Endothelial cell of umbilical vein (primary cell): ENCODE measurements around the gene EGR1.

Source experiments
- EZH2 ChIP-seq: IDR thresholded peaks from 2 replicates; pipeline ENCODE4 v1.6.1; 2012; ENCODE audit warnings: borderline replicate concordance, low read depth, mild to moderate bottlenecking, moderate library complexity, low read length, inconsistent platforms; ENCODE audit not compliant: severe bottlenecking
- FOS ChIP-seq: IDR thresholded peaks from 2 replicates; pipeline ENCODE4 v1.6.1; 2011; ENCODE audit warnings: mild to moderate bottlenecking, low read length, moderate library complexity, borderline replicate concordance; ENCODE audit not compliant: insufficient read depth
- GATA2 ChIP-seq: IDR thresholded peaks from 2 replicates; pipeline ENCODE4 v1.7.0; 2011; ENCODE audit warnings: low read depth, mild to moderate bottlenecking, moderate library complexity, mixed read lengths, low read length; ENCODE audit not compliant: insufficient read length, insufficient read depth
- JUN ChIP-seq: IDR thresholded peaks from 2 replicates; pipeline ENCODE4 v1.6.1; 2011; ENCODE audit warnings: borderline replicate concordance, low read depth; ENCODE audit not compliant: insufficient read length, insufficient read depth
- MYC ChIP-seq: IDR thresholded peaks from one replicate; pipeline ENCODE4 v1.6.1; 2011; ENCODE audit warnings: mild to moderate bottlenecking, low read depth, low read length
- POLR2A ChIP-seq: IDR thresholded peaks from 2 replicates; pipeline ENCODE4 v1.6.1; 2012; ENCODE audit warnings: low read depth, mild to moderate bottlenecking, control low read depth, low read length
- POLR2AphosphoS5 ChIP-seq: IDR thresholded peaks from 2 replicates; pipeline ENCODE4 v1.6.1; 2012; ENCODE audit warnings: low read depth, mild to moderate bottlenecking, control low read depth, low read length, moderate library complexity; ENCODE audit not compliant: insufficient read depth
- TF ChIP-seq, protein P1 (sequence below), 2 donors: IDR thresholded peaks; 1 replicate in 1 of 2; 2 replicates in 1 of 2; pipeline ENCODE4 v1.5.1; 2011; ENCODE audit warnings: low read length in 2 of 2, mild to moderate bottlenecking in 2 of 2, moderate library complexity in 2 of 2, control low read depth in 1 of 2, inconsistent platforms in 1 of 2, low read depth in 1 of 2; ENCODE audit not compliant: insufficient read depth in 1 of 2; ENCODE audit errors: extremely low read depth in 1 of 2
- TF ChIP-seq, protein P2 (sequence below): IDR thresholded peaks from 2 replicates; pipeline ENCODE4 v1.6.1; 2011; ENCODE audit not compliant: insufficient read depth, insufficient read length

DNA sequence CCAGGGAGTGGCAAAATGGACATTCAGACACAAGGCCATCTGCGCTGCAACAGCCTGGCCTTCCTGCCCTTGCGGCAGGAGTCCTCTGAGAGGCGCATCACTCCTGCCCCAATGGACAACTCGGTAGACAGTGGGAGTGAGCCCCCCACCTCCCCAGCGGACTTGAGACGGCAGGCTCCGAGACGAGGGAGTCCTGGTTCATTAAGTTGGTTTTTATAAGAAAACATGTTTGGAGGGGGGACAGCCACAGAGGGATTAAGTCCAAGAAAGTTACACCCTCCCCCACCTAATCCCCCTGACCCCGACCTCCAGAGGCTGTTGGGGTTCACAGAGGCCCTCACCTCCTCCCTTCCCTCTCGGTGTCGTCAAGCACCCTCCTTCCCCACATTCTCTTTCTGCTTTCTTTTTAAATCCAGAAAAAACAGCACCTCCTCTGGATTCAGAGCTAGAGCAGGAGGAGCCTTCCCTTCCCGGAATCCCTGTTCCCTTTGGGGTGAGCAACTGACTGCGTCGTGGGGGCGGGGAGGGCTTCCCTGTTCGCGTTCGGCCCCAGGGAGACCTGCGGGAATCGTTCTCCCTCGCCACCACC lies 1.8 kb upstream of the EGR1 start:
- no peak for TF ChIP-seq POLR2A
- TF ChIP-seq, protein P1, sequence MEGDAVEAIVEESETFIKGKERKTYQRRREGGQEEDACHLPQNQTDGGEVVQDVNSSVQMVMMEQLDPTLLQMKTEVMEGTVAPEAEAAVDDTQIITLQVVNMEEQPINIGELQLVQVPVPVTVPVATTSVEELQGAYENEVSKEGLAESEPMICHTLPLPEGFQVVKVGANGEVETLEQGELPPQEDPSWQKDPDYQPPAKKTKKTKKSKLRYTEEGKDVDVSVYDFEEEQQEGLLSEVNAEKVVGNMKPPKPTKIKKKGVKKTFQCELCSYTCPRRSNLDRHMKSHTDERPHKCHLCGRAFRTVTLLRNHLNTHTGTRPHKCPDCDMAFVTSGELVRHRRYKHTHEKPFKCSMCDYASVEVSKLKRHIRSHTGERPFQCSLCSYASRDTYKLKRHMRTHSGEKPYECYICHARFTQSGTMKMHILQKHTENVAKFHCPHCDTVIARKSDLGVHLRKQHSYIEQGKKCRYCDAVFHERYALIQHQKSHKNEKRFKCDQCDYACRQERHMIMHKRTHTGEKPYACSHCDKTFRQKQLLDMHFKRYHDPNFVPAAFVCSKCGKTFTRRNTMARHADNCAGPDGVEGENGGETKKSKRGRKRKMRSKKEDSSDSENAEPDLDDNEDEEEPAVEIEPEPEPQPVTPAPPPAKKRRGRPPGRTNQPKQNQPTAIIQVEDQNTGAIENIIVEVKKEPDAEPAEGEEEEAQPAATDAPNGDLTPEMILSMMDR (IDR thresholded peaks at IDR 0.05; ENCODE audit: extremely low read depth in 1 of 2, insufficient read depth in 1 of 2, low read depth in 1 of 2, low read length in 2 of 2) = no peak
- TF ChIP-seq, protein P2, sequence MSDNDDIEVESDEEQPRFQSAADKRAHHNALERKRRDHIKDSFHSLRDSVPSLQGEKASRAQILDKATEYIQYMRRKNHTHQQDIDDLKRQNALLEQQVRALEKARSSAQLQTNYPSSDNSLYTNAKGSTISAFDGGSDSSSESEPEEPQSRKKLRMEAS = no peak
- TF ChIP-seq POLR2AphosphoS5 = no peak
- no peak for TF ChIP-seq EZH2
- TF ChIP-seq MYC = no peak
- no peak for TF ChIP-seq GATA2
- no peak for TF ChIP-seq FOS
- no peak for TF ChIP-seq JUN
